Prostate gland (tissue), 2 donors: ENCODE results near the gene FAR2. TPM values are rescaled to one million over a fixed set of nuclear protein-coding genes. Genes with fewer than 3 reads are reported as not detected.

ENCODE experiments used
- DNase-seq: peaks from one replicate; pipeline ENCODE4 v3.0.0-alpha.2; 2019; ENCODE audit warnings: low spot score
- H3K27ac ChIP-seq, 2 donors: fragments of 200-600 bp; sonication (generic); 2 replicates each; pipeline ENCODE4 v1.5.1; 2017 to 2019
- H3K27me3 ChIP-seq: fragments of 200-600 bp; sonication (generic); replicated peaks from 2 replicates; pipeline ENCODE4 v1.5.1; 2019; ENCODE audit not compliant: insufficient read depth
- H3K36me3 ChIP-seq, 2 donors: fragments of 200-600 bp; sonication (generic); 1 replicate in 1 of 2; 2 replicates in 1 of 2; pipeline versions ENCODE4 v1.5.1 to v1.8.1; 2017 to 2019
- H3K4me1 ChIP-seq: fragments of 200-600 bp; sonication (generic); replicated peaks from 2 replicates; pipeline ENCODE4 v1.5.1; 2019
- H3K4me3 ChIP-seq, 2 donors: fragments of 200-600 bp; sonication (generic); 2 replicates each; pipeline ENCODE4 v1.5.1; 2017 to 2019
- H3K9me3 ChIP-seq: fragments of 200-600 bp; sonication (generic); 2 replicates; pipeline ENCODE4 v1.5.1; 2017
- CTCF ChIP-seq, 4 experiments: fragments of 200-600 bp in 2 of 4; fragments of 450-650 bp in 2 of 4; sonication (generic) in 2 of 4; IDR thresholded peaks; 1 replicate in 3 of 4; 2 replicates in 1 of 4; pipeline ENCODE4 v1.5.1; 2016 to 2019; ENCODE audit warnings: antibody characterized with exemption in 4 of 4, mild to moderate bottlenecking in 2 of 4, moderate library complexity in 2 of 4
- POLR2A ChIP-seq: fragments of 450-650 bp; IDR thresholded peaks from one replicate; pipeline ENCODE4 v1.6.1; 2016; ENCODE audit warnings: antibody characterized with exemption, mild to moderate bottlenecking
- POLR2AphosphoS5 ChIP-seq: sonication (generic); formaldehyde crosslinking; IDR thresholded peaks from one replicate; pipeline ENCODE4 v1.6.1; 2017; ENCODE audit warnings: antibody characterized with exemption
- WGBS: methylation state at CpG from one replicate; pipeline ENCODE4 v1.1.5; 2018; 5-methylcytosine and 5-hydroxymethylcytosine counted together
- intact Hi-C: fragments of 100-400 bp; cut with DNase I; formaldehyde crosslinking; loops from one replicate; pipeline ENCODE4 v1.14.2; 2022
- total RNA-seq, 2 donors: library from RNA; depleted of rRNA; stranded (reverse); fragments of >200 nt; gene quantifications; one replicate each; pipeline ENCODE4 v1.1.0, GENCODE V29; 2016

The FAR2 gene
- total RNA-seq, 2 donors from 2014 or later: 3.1 to 7.2 TPM

GRCh38 chr12:29152223-29152868, 3.3 kb downstream of the FAR2 start:
- DNase-seq: no peak
- H3K4me3 ChIP-seq: no peak overlapping the region
- TF ChIP-seq CTCF (IDR thresholded peaks at IDR 0.05): no peak
- no peak for TF ChIP-seq POLR2AphosphoS5
- no peak for TF ChIP-seq POLR2A
- intact Hi-C loops: no loop called here
- 73% methylated on average over 1 of the region's 1 CpG for WGBS
- no peak overlapping the region for H3K27ac ChIP-seq
- no peaks in the 10 kb centered on the region for H3K36me3 ChIP-seq
- no peaks in the 10 kb centered on the region for H3K9me3 ChIP-seq
- H3K27me3 ChIP-seq: no peaks in the 10 kb centered on the region
- H3K4me1 ChIP-seq: no peaks in the 10 kb centered on the region

GRCh38 chr12:29152981-29153630, 4.0 kb downstream of the FAR2 start:
- WGBS: 50% methylated on average over 4 of the region's 4 CpGs
- Histone ChIP-seq H3K9me3 (no peaks in the 10 kb centered on the region), H3K27me3 (no peaks in the 10 kb centered on the region), H3K4me1 (no peaks in the 10 kb centered on the region), H3K27ac (no peak overlapping the region), H3K4me3 (no peak overlapping the region), H3K36me3 (no peaks in the 10 kb centered on the region)
- DNase-seq: no peak
- TF ChIP-seq POLR2A (no peak), POLR2AphosphoS5 (no peak), CTCF (IDR thresholded peaks at IDR 0.05) (no peak)
- intact Hi-C loops: no loop called here

- Histone ChIP-seq H3K36me3 (no peaks in the 10 kb centered on the region), H3K4me3 (no peak overlapping the region), H3K9me3 (no peaks in the 10 kb centered on the region), H3K4me1 (no peaks in the 10 kb centered on the region), H3K27me3 (no peaks in the 10 kb centered on the region), H3K27ac (no peak overlapping the region)
- DNase-seq: no peak
- TF ChIP-seq CTCF (IDR thresholded peaks at IDR 0.05): no peak
- 62% methylated on average over 1 of the region's 1 CpG for WGBS
- intact Hi-C loops: no loop called here
These were observed 6.0 kb downstream of the FAR2 start for GRCh38 chr12:29155079-29155478.

GRCh38 chr12:29157486-29157946, 8.4 kb downstream of the FAR2 start:
- 29% methylated on average over 1 of the region's 1 CpG for WGBS
- Histone ChIP-seq H3K27me3 (no peaks in the 10 kb centered on the region), H3K27ac (no peak overlapping the region), H3K9me3 (no peaks in the 10 kb centered on the region), H3K36me3 (no peaks in the 10 kb centered on the region), H3K4me3 (no peak overlapping the region), H3K4me1 (no peaks in the 10 kb centered on the region)
- DNase-seq: no peak
- intact Hi-C loops: no loop called here
- TF ChIP-seq POLR2A (no peak), POLR2AphosphoS5 (no peak), CTCF (IDR thresholded peaks at IDR 0.05) (no peak)
